Astrocyte (in vitro differentiated cells and primary cell): ENCODE measurements around the gene CARD19. TPM values are rescaled to one million over a fixed set of nuclear protein-coding genes. Genes with fewer than 3 reads are reported as not detected.

Experiments used
- DNase-seq: peaks from one replicate; pipeline ENCODE4 v3.0.0-alpha.2; 2010; ENCODE audit warnings: low read depth
- FAIRE-seq: peaks from 2 replicates; lab custom pipeline; 2011; peaks lifted over from hg19 to GRCh38; lab: Jason Lieb, UNC
- H2AFZ ChIP-seq: 2 replicates; pipeline ENCODE4 v1.6.0; 2012; ENCODE audit warnings: low read depth, low read length, inconsistent platforms
- H3K27ac ChIP-seq: 2 replicates; pipeline ENCODE4 v1.5.1; 2011; ENCODE audit warnings: low read depth, low read length, inconsistent platforms
- H3K27me3 ChIP-seq: 2 replicates; pipeline ENCODE4 v1.6.0; 2011; ENCODE audit warnings: low read length, inconsistent platforms; ENCODE audit not compliant: insufficient read depth
- H3K36me3 ChIP-seq: 2 replicates; pipeline ENCODE4 v1.5.1; 2011; ENCODE audit warnings: low read length, inconsistent platforms; ENCODE audit not compliant: insufficient read depth
- H3K4me1 ChIP-seq: 2 replicates; pipeline ENCODE4 v1.5.1; 2011; ENCODE audit warnings: low read length, inconsistent platforms; ENCODE audit not compliant: insufficient read depth
- H3K4me2 ChIP-seq: 2 replicates; pipeline ENCODE4 v1.6.0; 2012; ENCODE audit warnings: low read length, inconsistent platforms
- H3K4me3 ChIP-seq: 2 replicates; pipeline ENCODE4 v1.5.1; 2011; ENCODE audit warnings: low read depth, mild to moderate bottlenecking, low read length, inconsistent platforms; ENCODE audit not compliant: insufficient read depth
- H3K79me2 ChIP-seq: 2 replicates; pipeline ENCODE4 v1.6.0; 2012; ENCODE audit warnings: mild to moderate bottlenecking, low read length, inconsistent platforms; ENCODE audit not compliant: insufficient read depth
- H3K9ac ChIP-seq: 2 replicates; pipeline ENCODE4 v1.6.0; 2012; ENCODE audit warnings: mild to moderate bottlenecking, low read length, inconsistent platforms
- H3K9me3 ChIP-seq: 2 replicates; pipeline ENCODE4 v1.5.1; 2012; ENCODE audit warnings: low read depth, mild to moderate bottlenecking, low read length, inconsistent platforms; ENCODE audit not compliant: insufficient read depth
- H4K20me1 ChIP-seq: 2 replicates; pipeline ENCODE4 v1.6.0; 2012; ENCODE audit warnings: low read length, inconsistent platforms; ENCODE audit not compliant: insufficient read depth
- H3K27ac Mint-ChIP-seq: one replicate; pipeline ENCODE4 v1.8.0; 2021; ENCODE audit warnings: mild to moderate bottlenecking, mixed read lengths; ENCODE audit not compliant: unreplicated experiment
- H3K27me3 Mint-ChIP-seq: one replicate; pipeline ENCODE4 v1.8.0; 2021; ENCODE audit warnings: low read depth, mixed read lengths; ENCODE audit not compliant: unreplicated experiment
- H3K36me3 Mint-ChIP-seq: one replicate; pipeline ENCODE4 v1.8.0; 2021; ENCODE audit warnings: low read depth, mixed read lengths; ENCODE audit not compliant: unreplicated experiment
- H3K4me1 Mint-ChIP-seq: one replicate; pipeline ENCODE4 v1.8.0; 2021; ENCODE audit warnings: low read depth, mixed read lengths; ENCODE audit not compliant: unreplicated experiment
- H3K4me3 Mint-ChIP-seq: one replicate; pipeline ENCODE4 v1.8.0; 2021; ENCODE audit warnings: mild to moderate bottlenecking, moderate library complexity, mixed read lengths; ENCODE audit not compliant: unreplicated experiment
- H3K9me3 Mint-ChIP-seq: one replicate; pipeline ENCODE4 v1.8.0; 2021; ENCODE audit warnings: mild to moderate bottlenecking, mixed read lengths; ENCODE audit not compliant: unreplicated experiment
- EZH2 ChIP-seq: IDR thresholded peaks from 2 replicates; pipeline ENCODE4 v1.6.1; 2012; ENCODE audit warnings: mild to moderate bottlenecking, low read length, inconsistent platforms; ENCODE audit not compliant: insufficient read depth
- total RNA-seq: library from RNA; stranded (reverse); gene quantifications from 2 replicates; pipeline ENCODE4 v1.2.1, GENCODE V29; 2021
- TF ChIP-seq, protein P1 (sequence below): IDR thresholded peaks from 2 replicates; pipeline ENCODE4 v1.5.1; 2011; ENCODE audit warnings: low read depth, mild to moderate bottlenecking, inconsistent platforms, low read length, moderate library complexity; ENCODE audit not compliant: insufficient read depth

CARD19 gene
- total RNA-seq, 1 donor from 2014 or later = 36.3 TPM

DNA sequence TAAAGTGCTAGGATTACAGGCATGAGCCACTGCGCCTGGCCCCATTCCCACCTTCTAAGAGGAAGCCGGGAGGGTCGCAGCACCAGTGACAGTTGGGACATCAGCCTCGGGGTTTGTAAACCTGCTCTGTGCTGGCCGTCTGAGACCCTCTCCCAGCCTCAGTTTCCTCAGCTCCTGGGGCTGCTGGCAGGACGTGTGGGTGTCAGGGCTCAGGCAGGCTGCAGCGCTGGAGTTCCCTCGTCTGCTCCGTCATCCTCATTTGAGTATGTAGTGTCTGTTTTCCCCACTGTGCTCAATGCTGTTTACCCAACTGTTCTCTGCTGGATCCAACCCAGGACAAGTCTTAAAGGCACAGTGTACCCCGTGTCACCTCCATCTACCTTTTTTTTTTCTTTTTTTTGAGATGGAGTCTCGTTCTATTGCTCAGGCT is 40.0 kb downstream of the CARD19 start:
- Histone ChIP-seq H3K27ac (no peak overlapping the region), H4K20me1 (peaks cover 16% of the 10 kb centered on the region), H3K36me3 (no peaks in the 10 kb centered on the region), H3K9ac (no peak overlapping the region), H3K9me3 (no peaks in the 10 kb centered on the region), H3K4me1 (peaks cover 22% of the 10 kb centered on the region), H3K4me2 (no peak overlapping the region), H2AFZ (no peak overlapping the region), H3K4me3 (no peak overlapping the region), H3K27me3 (no peaks in the 10 kb centered on the region), H3K79me2 (peaks cover 13% of the 10 kb centered on the region)
- DNase-seq (no peak), FAIRE-seq (no peak)
- Mint-ChIP-seq H3K4me3 (no peak overlapping the region), H3K27me3 (peaks cover 15% of the 10 kb centered on the region), H3K36me3 (no peaks in the 10 kb centered on the region), H3K9me3 (peaks cover 3% of the 10 kb centered on the region), H3K27ac (no peak overlapping the region), H3K4me1 (peaks cover 6% of the 10 kb centered on the region)
- no peak for TF ChIP-seq EZH2
- TF ChIP-seq, protein P1, sequence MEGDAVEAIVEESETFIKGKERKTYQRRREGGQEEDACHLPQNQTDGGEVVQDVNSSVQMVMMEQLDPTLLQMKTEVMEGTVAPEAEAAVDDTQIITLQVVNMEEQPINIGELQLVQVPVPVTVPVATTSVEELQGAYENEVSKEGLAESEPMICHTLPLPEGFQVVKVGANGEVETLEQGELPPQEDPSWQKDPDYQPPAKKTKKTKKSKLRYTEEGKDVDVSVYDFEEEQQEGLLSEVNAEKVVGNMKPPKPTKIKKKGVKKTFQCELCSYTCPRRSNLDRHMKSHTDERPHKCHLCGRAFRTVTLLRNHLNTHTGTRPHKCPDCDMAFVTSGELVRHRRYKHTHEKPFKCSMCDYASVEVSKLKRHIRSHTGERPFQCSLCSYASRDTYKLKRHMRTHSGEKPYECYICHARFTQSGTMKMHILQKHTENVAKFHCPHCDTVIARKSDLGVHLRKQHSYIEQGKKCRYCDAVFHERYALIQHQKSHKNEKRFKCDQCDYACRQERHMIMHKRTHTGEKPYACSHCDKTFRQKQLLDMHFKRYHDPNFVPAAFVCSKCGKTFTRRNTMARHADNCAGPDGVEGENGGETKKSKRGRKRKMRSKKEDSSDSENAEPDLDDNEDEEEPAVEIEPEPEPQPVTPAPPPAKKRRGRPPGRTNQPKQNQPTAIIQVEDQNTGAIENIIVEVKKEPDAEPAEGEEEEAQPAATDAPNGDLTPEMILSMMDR = no peak

DNA sequence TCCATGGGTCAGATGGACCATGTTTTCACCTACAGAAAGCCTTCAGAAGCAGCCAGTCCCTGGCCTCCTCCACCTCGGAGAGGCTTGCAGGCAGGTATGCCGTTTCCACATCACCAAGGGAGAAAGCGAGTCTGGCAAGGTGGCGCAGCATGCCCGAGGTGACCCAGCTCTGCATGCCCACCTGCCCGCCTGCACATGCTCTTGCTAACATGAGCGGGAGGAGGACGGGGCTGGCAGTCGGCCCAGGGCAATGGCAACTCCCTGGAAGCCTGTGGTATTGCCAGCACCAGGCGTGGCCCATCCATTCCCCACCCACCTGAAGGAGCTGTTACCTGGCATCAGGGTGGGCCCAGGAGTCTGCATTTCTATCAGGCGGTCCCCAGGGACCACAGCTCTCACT is 41.3 kb downstream of the CARD19 start:
- H3K9ac ChIP-seq = no peak overlapping the region
- Mint-ChIP-seq H3K4me3 (no peak overlapping the region), H3K36me3 (no peaks in the 10 kb centered on the region), H3K27me3 (peaks cover 15% of the 10 kb centered on the region), H3K4me1 (peaks cover 6% of the 10 kb centered on the region), H3K27ac (no peak overlapping the region), H3K9me3 (peaks cover 3% of the 10 kb centered on the region)
- no peak for DNase-seq
- no peaks in the 10 kb centered on the region for H3K79me2 ChIP-seq
- FAIRE-seq = no peak
- no peak overlapping the region for H3K27ac ChIP-seq
- H3K9me3 ChIP-seq = no peaks in the 10 kb centered on the region
- H3K36me3 ChIP-seq = no peaks in the 10 kb centered on the region
- H3K4me2 ChIP-seq = no peak overlapping the region
- no peaks in the 10 kb centered on the region for H3K27me3 ChIP-seq
- H3K4me3 ChIP-seq = no peak overlapping the region
- peaks cover 5% of the 10 kb centered on the region for H4K20me1 ChIP-seq
- H3K4me1 ChIP-seq = peaks cover 22% of the 10 kb centered on the region
- no peak overlapping the region for H2AFZ ChIP-seq
- TF ChIP-seq, protein P1 = no peak
- TF ChIP-seq EZH2 = no peak

DNA sequence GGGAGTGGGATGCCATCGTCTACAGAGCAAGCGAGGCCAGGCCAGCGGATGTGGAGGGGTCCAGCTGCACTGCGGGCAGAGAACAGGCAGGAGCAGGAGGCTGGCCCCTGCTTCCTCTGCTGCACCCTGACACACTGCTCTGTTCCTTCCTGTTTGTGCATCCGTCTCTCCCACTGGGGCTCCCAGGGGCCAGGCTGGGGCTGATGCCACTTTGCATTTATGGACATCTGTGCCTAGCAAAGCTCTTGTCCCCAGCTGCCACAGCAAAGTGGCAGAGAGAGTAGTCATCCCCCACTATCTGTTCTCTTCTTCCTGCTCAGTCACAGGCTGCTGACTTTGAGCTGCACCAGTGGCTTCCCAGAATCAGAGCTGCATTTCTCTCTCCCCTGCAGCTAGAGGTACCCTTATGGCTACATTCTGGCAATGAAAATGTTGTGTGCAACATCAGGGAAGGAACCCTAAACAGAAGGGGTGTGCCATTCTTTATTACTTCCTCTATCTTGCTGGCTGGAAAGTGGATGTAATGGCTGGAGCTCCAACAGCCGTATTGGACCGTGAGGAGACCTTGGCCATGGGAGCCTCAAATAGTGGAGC is 42.3 kb downstream of the CARD19 start:
- Histone ChIP-seq H3K27ac (no peak overlapping the region), H3K79me2 (no peaks in the 10 kb centered on the region), H3K27me3 (no peaks in the 10 kb centered on the region), H4K20me1 (peaks cover 2% of the 10 kb centered on the region), H3K9ac (no peak overlapping the region), H3K4me1 (peaks cover 14% of the 10 kb centered on the region), H3K4me3 (no peak overlapping the region), H3K9me3 (no peaks in the 10 kb centered on the region), H3K4me2 (no peak overlapping the region), H2AFZ (no peak overlapping the region), H3K36me3 (no peaks in the 10 kb centered on the region)
- H3K27me3 Mint-ChIP-seq = peaks cover 15% of the 10 kb centered on the region
- H3K36me3 Mint-ChIP-seq = no peaks in the 10 kb centered on the region
- H3K9me3 Mint-ChIP-seq = peaks cover 3% of the 10 kb centered on the region
- no peak for TF ChIP-seq EZH2
- TF ChIP-seq, protein P1 = no peak
- H3K4me1 Mint-ChIP-seq = peaks cover under 1% of the 10 kb centered on the region
- H3K4me3 Mint-ChIP-seq = no peak overlapping the region
- no peak overlapping the region for H3K27ac Mint-ChIP-seq
- DNase-seq = no peak
- no peak for FAIRE-seq
